SU-DHL-6 (cell line): ENCODE data around the gene CTNNBL1.

Source experiments
- CTCF ChIP-seq: fragments of 200-600 bp; sonication (generic); IDR thresholded peaks from one replicate; pipeline ENCODE4 v1.5.1; 2017; ENCODE audit warnings: antibody characterized with exemption, mild to moderate bottlenecking, low read length, moderate library complexity; ENCODE audit not compliant: insufficient read depth, poor library complexity, severe bottlenecking
- EZH2phosphoT487 ChIP-seq: fragments of 200-600 bp; sonication (generic), shearing (Covaris generic); conservative IDR thresholded peaks from 2 replicates; pipeline ENCODE4 v1.6.1; 2018; ENCODE audit warnings: mild to moderate bottlenecking, antibody characterized with exemption, low read length, moderate library complexity, mixed read lengths

GRCh38 chr20:37774156-37774555 is 80.3 kb downstream of the CTNNBL1 start:
- TF ChIP-seq CTCF (no peak), EZH2phosphoT487 (no peak)
